ENCODE measurements around the gene SAP30BP.

- TF ChIP-seq ELF4 (IDR thresholded peaks at IDR 0.05) (no peak), NFRKB (IDR thresholded peaks at IDR 0.05) (no peak), ZNF384 (IDR thresholded peaks at IDR 0.05) (no peak), FOXA1 (IDR thresholded peaks at IDR 0.05) (no peak), HDGF (IDR thresholded peaks at IDR 0.05; ENCODE audit: borderline replicate concordance) (no peak), SP1 (IDR thresholded peaks at IDR 0.05) (no peak)
Observed at GRCh38 chr17:75622771-75623273, 44.3 kb upstream of the SAP30BP start.
